Kidney (tissue), 14 donors: Measurements from ENCODE around the gene FRMD3. TPM values are rescaled to one million over a fixed set of nuclear protein-coding genes. Genes with fewer than 3 reads are reported as not detected.

Experiments used
- DNase-seq, 5 donors: peaks; one replicate each; pipeline ENCODE4 v3.0.0-alpha.2; 2013 to 2020
- FAIRE-seq: peaks from 2 replicates; lab custom pipeline; 2012; peaks lifted over from hg19 to GRCh38; lab: Jason Lieb, UNC
- H3K27ac ChIP-seq, 2 donors: one replicate each; pipeline ENCODE4 v1.7.0; 2013; ENCODE audit warnings: low read depth in 2 of 2, low read length in 2 of 2, inconsistent platforms in 1 of 2
- H3K27me3 ChIP-seq: one replicate; pipeline ENCODE4 v1.7.1; 2013; ENCODE audit warnings: low read length, inconsistent platforms; ENCODE audit not compliant: control insufficient read depth, insufficient read depth
- H3K36me3 ChIP-seq, 3 donors: one replicate each; pipeline versions ENCODE4 v1.7.0 to v1.7.1; 2013; ENCODE audit warnings: low read length in 3 of 3, control low read depth in 1 of 3, inconsistent platforms in 1 of 3; ENCODE audit not compliant: insufficient read depth in 3 of 3, control insufficient read depth in 2 of 3
- H3K4me1 ChIP-seq, 3 donors: one replicate each; pipeline versions ENCODE4 v1.7.0 to v1.7.1; 2013; ENCODE audit warnings: low read length in 3 of 3, inconsistent platforms in 1 of 3, low read depth in 1 of 3; ENCODE audit not compliant: control insufficient read depth in 2 of 3, insufficient read depth in 2 of 3
- H3K4me3 ChIP-seq, 3 donors: one replicate each; pipeline versions ENCODE4 v1.7.0 to v1.8.1; 2013; ENCODE audit warnings: low read length in 3 of 3, control low read depth in 1 of 3, inconsistent platforms in 1 of 3
- H3K9ac ChIP-seq, 3 donors: one replicate each; pipeline versions ENCODE4 v1.7.0 to v1.7.1; 2013; ENCODE audit warnings: low read length in 3 of 3, control low read depth in 1 of 3, inconsistent platforms in 1 of 3
- H3K9me3 ChIP-seq, 3 donors: one replicate each; pipeline versions ENCODE4 v1.7.0 to v1.7.1; 2013; ENCODE audit warnings: low read length in 3 of 3, control low read depth in 1 of 3, inconsistent platforms in 1 of 3; ENCODE audit not compliant: control insufficient read depth in 2 of 3, insufficient read depth in 1 of 3
- CTCF ChIP-seq: IDR thresholded peaks from 3 replicates; pipeline ENCODE4 v1.5.1; 2012; ENCODE audit warnings: mild to moderate bottlenecking, moderate library complexity, borderline replicate concordance; ENCODE audit not compliant: insufficient read depth; ENCODE audit errors: extremely low read depth
- intact Hi-C: fragments of 100-400 bp; cut with DNase I; formaldehyde crosslinking; loops from one replicate; pipeline ENCODE4 v1.11.1; 2022
- polyA plus RNA-seq: library from polyadenylated mRNA; stranded (reverse); fragments of 350-450 nt; fragmentation: Illumina TruSeq; extraction: RNeasy Lipid Tissue Mini Kit (QIAGEN cat#74804); gene quantifications from one replicate; pipeline ENCODE4 v1.2.3, GENCODE V29; 2014; ENCODE audit warnings: low read depth, low replicate concordance; ENCODE audit not compliant: insufficient read depth
- total RNA-seq: library from RNA; stranded (reverse); fragmentation: NEBNext Ultra II Directional; extraction: Animal tissue kit (Norgen Biotek cat#: 25700); gene quantifications from one replicate; pipeline ENCODE4 v1.2.1, GENCODE V29; 2021
- donor health status: control.
- donor health status: control.
- donor health status: control.
- donor health status: control.
- donor health status: control.
- donor health status: DM: yes; HTN: yes; CAD: no.
- donor health status: Normal renal cell carcinoma (clear cell type).

FRMD3 gene
- total and polyA plus RNA-seq, 2 donors from 2014 or later, result 9.9 to 11.0 TPM

- H3K36me3 ChIP-seq, result no peaks in the 10 kb centered on the region
- intact Hi-C loops, result no loop called here
- H3K4me3 ChIP-seq, result peak overlapping the region in 2 of 3 donors; percentile 4 to 9
- H3K9me3 ChIP-seq, result no peaks in the 10 kb centered on the region
- peak overlapping the region in 1 of 2 donors; percentile 20 for H3K27ac ChIP-seq
- H3K9ac ChIP-seq, result no peak overlapping the region
- H3K27me3 ChIP-seq, result no peaks in the 10 kb centered on the region
- H3K4me1 ChIP-seq, result peaks cover 0 to 13% (median 2%) of the 10 kb centered on the region in 3 donors
- peak in 2 of 5 donors; percentile 34 to 46 for DNase-seq
- no peak for FAIRE-seq
- TF ChIP-seq CTCF, result no peak
Measured at GRCh38 chr9:83466351-83466750, 71.8 kb downstream of the FRMD3 start.

GRCh38 chr9:83459830-83460229, 78.4 kb downstream of the FRMD3 start:
- DNase-seq, result no peak
- Histone ChIP-seq H3K36me3 (no peaks in the 10 kb centered on the region), H3K4me1 (peaks cover 0 to 2% (median 0%) of the 10 kb centered on the region in 3 donors), H3K27ac (no peak overlapping the region), H3K9ac (no peak overlapping the region), H3K27me3 (no peaks in the 10 kb centered on the region), H3K9me3 (no peaks in the 10 kb centered on the region), H3K4me3 (no peak overlapping the region)
- TF ChIP-seq CTCF, result no peak
- no peak for FAIRE-seq
- intact Hi-C loops, result no loop called here

- no peak overlapping the region for H3K4me3 ChIP-seq
- H3K36me3 ChIP-seq, result no peaks in the 10 kb centered on the region
- H3K9me3 ChIP-seq, result no peaks in the 10 kb centered on the region
- no peak for TF ChIP-seq CTCF
- H3K9ac ChIP-seq, result no peak overlapping the region
- intact Hi-C loops, result no loop called here
- DNase-seq (no peak), FAIRE-seq (no peak)
- H3K4me1 ChIP-seq, result no peaks in the 10 kb centered on the region
- H3K27me3 ChIP-seq, result no peaks in the 10 kb centered on the region
- H3K27ac ChIP-seq, result no peak overlapping the region
Measured at GRCh38 chr9:83458530-83458929, 79.7 kb downstream of the FRMD3 start.

- Histone ChIP-seq H3K9ac (no peak overlapping the region), H3K36me3 (no peaks in the 10 kb centered on the region), H3K27me3 (no peaks in the 10 kb centered on the region), H3K4me1 (no peaks in the 10 kb centered on the region), H3K4me3 (no peak overlapping the region), H3K27ac (no peak overlapping the region), H3K9me3 (no peaks in the 10 kb centered on the region)
- intact Hi-C loops, result no loop called here
- no peak for TF ChIP-seq CTCF
- DNase-seq (no peak), FAIRE-seq (no peak)
Measured at GRCh38 chr9:83457005-83457404, 81.2 kb downstream of the FRMD3 start.
